NK-92 (cell line): ENCODE data around the gene UQCR10.

Experiments used
- DNase-seq: peaks from one replicate; lab custom pipeline; 2025; ENCODE audit not compliant: unreplicated experiment; lab: John Stamatoyannopoulos, UW

The UQCR10 gene

DNA sequence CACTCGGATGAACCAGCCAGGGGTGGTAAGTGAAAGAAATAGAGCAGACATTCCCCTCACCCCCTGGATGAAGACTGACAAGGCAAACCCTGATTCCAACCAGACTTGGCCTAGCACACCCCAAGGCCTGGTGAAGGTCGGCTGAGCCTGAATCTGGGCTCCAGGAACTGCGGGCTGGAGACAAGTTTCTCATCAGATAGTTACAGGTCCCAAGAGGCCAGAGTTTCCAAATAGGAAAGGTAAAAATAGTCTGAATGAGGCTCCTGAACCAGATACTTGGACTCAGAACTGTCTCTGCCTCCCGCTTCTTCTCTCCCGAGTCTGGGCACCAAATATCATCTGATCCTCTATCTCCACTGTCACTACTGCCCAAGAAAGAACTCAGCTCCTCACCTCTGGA lies 8.2 kb upstream of the UQCR10 start:
- DNase-seq, result no peak

DNA sequence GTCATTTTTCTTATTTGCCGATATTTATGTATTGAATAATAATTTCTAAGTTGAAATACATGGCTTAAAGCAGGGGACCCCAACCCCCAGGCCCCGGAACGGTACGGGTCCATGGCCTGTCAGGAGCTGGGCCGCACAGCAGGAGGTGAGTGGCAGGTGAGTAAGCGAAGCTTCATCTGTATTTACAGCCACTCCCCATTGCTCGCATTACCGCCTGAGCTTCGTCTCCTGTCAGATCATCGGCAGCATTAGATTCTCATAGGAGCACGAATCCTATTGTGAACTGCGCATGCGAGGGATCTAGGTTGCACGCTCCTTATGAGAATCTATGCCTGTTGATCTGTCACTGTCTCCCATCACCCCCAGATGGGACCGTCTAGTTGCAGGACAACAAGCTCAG lies 4.9 kb upstream of the UQCR10 start:
- DNase-seq, result no peak

DNA sequence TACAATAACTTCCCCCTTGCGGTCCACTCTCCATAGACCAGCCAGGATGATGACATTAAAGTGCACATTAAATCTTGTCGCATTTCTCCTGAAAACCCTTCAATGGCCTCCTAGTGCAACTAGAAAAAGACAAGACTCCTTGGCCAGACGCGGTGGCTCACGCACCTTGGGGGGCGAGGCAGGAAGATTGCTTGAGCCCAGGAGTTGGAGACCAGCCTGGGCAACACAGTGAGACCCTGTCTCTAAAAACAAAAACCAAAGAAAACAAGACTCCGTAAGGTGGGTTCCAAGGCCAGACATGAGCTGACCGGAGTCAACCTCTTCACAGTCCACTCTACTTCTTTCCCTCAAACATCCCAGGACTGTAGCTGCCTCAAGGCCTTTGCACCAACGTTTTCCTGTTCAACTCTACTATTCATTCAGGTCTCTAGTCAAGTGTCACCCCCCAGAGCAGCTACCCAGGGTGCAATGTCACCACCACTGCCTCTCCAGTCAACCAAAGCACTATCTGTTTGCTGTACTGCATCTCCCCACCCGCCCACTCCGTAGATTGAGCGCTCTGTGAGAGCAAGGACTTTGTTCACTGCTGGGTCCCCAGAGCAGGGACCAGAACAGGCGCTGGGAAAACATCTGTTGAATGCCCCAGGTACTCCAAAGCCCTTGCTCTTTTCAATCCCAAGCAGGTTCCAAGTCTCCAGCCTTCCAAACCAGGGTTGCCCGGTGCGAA lies 1.1 kb upstream of the UQCR10 start:
- no peak for DNase-seq

DNA sequence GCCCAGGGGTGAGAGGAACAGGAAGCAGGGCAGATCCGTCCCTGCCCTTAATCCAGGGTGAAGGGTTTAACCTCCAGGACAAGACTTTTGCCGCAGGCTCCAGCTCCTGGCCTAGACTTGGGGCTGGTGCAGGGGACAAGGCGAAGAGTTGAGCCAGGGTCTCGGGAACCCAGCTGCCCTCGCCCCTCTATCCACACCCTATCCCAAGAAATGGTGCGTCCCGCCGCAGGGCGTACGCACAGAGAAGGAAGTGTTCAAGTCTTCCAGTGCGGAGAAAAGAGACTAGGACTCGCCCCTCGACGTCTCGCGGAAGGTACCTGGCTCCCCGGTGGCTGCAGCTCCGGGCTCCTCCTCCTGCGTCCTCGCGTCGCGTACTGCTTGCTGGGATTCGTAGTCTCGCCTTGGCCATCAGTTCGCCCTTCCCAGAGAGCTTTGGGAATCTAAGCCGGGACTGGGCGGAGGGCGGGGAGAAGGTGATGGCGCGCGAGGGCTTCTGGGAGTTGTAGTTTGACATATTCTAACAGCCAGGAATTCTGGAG lies 468 bp upstream of the UQCR10 start, which contains the start of gene ZMAT5:
Gene ZMAT5, minus strand, starts transcription at position 376 of the 539 bp plus-strand sequence. CDS start 18,463 bp downstream, outside the sequence.
- DNase-seq, result peak; percentile 35

DNA sequence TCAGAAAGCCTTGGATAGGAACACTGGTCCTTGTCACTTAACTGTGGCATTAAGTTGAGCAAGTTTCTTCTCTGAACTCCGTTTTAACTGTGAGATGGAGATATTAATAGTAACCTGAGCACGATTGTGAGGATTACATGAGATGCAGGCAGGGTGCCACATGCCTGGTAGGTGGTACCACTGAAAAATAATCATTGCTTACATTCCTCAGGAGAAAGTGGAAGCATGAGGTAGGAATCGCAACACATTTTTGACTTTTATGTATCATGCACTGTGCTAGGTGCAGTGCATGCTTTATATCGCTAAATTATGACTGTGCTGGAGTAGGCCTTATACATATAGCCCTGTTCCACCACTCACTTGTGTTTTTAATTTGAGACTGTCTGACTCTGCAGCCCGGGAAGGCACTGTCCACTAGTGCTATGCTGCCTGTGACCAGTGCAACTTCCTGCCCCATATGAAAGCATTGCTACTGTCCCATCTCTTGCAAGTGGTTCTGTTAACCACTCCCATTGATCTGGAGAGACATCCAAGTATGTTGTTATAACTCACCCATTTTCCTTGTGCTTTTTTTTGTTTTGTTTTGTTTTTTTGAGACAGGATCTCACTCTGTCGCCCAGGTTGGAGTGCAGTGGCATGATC lies 1.0 kb downstream of the UQCR10 start:
- DNase-seq, result no peak

DNA sequence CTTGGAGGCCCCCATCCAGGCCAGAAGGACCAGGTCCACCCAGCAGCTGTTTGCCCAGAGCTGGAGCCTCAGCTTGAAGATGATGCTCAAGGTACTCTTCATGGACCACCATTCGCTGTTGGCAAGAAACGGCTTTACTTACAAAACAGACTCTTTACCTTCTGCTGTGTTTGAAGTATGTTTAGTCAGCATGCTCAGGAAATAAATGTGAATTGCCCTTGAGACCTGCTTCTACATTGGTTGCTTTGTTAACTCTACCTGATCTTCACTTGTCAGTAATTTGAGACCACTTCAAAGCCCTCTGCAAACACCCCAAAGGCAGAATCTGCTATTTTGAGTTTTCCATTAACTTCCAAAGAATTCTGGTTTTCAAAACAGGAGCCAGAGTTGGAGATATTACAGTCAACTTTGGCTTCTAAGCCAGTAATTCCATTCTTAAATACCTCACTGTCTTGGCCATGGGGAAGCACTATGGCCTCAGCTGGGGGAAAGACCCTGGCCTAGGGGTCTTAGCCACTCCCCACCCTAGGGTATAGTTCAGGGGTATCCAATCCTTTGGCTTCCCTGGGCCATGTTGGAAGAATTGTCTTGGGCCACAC lies 2.7 kb downstream of the UQCR10 start:
- DNase-seq, result no peak

DNA sequence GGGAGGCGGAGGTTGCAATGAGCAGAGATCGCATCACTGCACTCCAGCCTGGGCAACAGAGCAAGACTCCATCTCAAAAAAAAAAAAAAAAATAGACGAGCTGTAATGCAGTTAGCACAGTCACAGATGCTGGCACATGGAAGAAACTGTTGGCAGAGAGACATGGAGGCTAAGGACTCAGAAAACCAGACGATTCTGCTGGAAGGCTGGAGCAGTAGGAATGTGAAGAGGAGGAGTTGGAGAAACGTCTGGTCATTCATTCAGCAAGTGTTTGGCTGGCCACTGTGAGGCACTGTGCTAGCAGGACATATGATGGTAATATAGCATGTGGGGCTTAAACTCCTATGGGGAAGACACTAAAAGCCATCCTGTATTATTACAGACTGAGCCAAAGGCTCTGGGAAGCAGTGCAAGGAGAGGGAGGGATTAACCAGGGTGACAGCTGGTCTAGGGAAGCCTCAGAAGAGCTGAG lies 5.0 kb downstream of the UQCR10 start:
- DNase-seq, result no peak

DNA sequence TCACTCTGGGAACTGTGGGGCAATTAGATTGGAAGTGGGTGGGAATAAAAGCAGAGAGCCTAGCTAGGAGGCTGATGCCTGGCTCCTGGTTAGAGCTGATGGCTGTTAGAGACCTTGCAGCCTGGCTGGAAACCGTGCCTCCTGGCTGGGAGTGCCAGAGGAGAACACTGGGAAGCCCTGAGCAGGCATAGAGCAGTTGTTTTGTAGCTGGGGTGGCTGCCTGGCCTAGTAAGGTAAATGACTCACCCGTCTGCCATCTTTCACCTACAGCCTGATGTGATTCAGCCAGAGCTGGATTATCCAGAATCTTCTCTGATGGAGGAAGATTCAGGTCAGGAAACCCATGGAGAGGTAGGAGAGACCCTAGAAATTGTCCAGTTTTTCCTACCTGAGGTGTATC lies 6.1 kb downstream of the UQCR10 start:
- DNase-seq, result no peak

DNA sequence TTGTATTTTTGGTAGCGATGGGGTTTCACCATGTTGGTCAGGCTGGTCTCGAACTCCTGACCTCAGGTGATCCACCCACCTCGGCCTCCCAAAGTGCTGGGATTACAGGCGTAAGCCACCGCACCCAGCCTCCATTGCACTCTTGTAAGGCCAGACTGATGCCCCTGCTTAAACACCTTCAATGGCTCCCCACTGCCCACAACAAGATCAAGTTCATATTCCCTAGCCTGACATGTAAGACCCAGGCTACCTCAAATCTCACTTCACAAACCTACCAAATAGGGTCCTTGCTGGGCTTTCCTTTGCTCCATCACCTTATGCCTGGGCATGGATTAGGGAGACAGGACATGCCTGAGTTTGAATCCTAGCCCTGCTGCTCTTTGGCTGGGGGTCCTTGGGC lies 13.1 kb downstream of the UQCR10 start:
- DNase-seq, result no peak

DNA sequence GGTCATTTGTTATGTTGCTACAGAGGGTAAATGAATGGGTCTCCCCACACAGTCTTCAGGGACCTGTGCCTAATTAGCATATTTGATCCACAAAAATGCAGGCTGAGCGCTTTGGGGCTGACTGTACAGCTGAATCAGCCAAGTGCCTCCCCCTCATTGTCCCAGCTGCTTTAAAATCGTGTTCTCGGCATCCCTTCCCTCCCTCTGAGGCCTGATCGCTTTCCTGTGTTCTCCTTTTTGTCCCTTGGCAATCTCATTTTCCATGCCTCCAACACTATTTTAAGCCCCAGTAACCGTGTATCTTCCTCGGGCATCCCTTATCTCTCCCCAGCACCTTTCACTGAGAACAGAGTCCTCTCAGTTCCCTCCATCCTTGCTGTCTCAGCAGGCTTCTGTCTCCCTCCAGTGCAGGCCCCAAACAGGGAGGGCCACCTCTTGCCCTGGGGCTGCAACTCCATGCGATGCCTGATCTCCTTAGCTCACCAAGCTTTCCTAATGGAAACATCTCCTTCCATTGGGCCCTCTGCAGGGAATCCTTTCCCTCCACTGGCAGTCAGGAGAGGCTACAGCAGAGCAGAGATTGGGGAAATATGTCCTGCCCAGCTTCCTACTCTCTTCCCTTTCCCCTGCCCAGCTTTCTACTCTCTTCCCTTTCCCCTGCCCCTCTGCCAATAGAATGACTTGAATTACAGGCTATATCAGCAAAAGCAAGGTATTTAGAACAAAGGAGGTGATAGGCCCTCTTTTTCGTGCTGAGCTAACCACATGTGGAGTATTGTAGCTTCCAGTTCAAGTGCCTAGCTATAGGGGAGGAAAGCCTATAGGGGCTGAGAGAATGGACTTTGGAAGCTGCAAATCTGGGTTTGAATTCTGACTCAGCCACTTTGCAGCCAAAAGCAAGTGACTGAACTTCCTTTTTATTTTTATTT lies 13.8 kb downstream of the UQCR10 start:
- DNase-seq, result no peak

DNA sequence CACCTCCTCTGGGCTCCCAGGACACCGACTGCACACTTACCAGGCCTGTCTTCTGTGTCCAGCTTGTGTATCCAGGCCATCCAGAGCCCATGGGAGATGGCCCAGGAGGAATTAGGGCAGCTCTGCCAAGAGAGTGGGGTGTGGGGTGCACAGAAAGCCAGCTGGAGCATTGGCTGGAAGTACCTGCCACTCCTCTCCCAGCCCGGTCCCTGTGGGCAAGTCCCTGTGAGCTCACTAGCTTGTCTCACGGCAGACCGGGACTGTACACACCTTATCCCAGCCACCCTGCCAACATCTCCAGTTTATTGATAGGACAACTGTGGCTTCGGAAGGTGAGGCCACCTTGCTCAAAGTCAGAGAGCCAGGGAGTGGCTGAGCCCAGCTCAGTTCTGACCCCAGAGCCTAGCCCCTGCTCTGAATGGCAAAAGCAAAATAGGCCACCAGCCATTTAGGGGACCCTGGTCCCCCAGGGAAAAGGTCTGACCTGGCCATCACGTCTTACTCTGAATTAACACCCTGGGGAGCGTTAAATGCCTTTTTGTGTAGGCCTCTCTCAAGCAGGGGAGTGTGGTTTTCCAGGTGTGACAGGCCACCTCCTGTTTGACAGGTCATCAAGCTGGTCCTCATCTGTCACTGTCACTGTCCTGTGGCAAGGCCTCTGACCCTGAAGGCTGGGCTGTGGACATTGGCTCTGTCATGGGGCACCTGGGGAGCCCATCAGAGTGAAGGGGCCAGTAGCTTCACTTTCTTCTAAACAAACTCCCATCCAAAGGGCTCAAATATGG lies 15.1 kb downstream of the UQCR10 start:
- DNase-seq, result no peak

DNA sequence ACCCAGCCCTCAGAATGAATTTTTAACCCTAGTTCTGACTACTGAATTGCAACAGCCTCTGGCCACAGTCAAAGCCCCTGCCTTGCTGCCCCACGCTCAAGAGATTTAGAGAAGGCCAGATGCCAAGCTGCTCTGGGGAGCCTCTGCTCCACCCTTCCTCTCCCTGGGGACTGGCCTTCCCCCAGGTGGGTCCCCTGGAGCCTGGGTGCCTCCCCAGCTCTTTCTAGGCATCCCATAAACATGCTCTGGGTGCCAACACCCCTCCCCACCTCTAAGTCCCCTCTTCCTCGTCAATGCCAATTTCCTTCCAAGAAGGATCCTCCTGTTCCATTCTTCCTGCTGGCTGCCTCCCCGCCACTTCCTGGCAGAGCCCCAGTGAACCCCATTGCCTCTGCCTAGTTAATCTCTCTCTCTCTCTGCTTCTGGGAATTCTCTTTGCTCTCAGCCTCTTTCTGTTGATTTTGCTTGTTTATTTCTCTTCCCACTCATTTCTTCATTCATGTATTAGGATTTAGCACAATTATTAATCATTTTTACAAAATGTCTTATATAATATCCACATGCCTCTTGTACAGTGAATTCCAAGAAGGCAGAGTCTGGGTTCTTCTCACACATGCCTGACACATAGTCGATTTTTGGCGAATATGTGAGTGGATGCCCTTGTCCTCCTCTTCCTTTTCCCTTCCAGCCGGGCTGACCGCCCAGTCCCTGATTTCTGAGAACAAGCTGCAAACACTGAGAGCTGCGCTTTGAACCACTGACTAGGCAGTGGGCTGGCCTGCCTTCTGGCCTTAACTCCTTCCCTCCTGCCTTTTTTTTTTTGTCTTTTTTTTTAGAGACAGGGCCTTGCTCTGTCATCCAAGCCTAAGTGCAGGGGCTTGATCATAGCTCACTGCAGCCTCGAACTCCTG lies 17.5 kb downstream of the UQCR10 start:
- no peak for DNase-seq

DNA sequence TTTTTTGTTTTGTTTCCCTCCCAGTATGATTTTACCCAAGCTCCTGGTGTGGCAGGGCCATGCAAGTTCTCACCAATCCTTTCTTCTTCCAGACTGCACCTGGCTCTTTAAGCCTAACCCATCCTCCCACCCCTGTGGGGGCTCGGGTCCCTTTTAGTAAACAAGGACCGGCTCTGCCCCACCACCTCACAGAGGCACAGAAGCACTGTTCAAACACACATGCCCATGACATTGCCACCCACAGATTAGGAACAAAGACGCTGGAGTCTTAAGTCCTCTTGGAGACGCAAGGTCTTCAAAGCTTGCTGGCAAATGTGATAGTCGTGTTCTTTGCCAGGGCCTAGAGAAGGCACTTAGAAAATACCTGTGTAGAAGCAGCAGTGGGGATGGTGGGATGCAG lies 18.9 kb downstream of the UQCR10 start:
- DNase-seq, result no peak

DNA sequence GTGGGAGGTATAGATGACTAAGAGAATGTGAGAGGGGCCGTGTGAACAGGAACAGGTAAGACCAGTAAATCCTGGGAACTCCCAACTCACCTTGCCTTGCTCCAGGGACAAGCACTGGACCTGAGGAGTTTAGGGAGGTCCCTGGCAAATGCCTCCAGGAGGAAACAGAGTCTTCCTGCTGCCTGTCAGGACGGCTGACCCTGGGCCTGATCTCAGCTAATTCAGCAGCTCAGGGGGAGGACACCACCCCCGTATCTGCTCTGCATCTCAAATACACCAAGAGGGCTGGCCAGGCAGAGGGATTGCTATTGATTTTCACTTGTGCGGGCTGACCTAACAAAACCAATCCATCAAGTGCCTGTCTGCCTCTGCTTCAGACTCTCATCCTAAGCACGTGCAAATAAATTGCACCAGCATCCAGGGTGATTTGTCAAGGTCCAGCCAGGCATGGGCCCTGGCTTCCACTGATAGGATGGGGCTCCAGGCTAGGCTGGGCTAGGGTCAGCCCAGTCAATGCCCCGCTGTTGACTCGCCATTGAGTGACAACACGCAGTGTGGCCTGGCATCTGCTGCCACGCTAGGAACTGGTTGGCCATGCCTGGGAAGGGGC lies 20.3 kb downstream of the UQCR10 start:
- no peak for DNase-seq

DNA sequence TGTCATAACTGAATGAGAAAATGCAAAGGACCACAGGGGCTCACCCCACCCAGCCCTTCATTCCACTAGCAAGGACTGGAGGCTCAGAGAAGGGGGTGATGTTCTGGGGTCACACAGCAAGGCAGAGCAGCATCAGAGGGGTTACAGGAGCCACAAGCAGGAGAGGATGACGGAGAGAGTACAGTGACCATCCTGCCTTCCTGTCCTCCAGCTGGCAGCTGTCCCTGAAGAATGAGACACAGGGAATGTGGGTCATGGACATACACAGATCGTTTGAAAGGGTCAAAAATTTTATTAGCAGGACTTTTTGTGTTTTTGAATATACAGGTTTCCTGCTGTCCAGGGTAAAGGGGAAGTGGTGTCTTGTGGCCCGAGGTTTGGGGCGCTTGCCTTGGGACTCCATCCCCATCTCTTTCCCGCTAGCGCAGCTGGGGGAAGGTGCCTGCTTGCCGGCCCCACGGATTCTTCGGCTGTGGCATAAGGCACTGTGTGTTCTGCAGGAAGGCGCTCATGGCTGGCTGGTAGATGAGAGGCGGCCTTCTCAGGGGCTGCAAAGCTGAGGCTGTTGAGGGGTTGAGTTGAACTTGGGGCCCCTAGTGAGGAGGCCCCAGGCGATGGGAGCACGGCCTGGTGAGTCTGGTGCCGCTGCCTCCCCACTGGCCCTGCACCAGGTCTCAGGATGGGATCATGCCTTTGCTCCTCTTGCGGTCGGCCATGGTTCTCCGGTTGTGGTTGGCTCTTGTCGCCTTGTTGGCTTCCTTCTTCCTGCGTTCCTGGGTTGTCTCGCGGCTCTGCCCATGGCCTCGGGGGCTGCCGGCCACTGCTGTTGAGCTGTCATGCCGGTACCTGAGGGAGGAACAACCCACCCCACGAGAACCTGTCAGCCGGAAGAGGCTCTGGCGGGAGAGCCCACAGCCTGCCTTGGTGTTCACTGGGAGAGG lies 21.4 kb downstream of the UQCR10 start:
- DNase-seq, result no peak

DNA sequence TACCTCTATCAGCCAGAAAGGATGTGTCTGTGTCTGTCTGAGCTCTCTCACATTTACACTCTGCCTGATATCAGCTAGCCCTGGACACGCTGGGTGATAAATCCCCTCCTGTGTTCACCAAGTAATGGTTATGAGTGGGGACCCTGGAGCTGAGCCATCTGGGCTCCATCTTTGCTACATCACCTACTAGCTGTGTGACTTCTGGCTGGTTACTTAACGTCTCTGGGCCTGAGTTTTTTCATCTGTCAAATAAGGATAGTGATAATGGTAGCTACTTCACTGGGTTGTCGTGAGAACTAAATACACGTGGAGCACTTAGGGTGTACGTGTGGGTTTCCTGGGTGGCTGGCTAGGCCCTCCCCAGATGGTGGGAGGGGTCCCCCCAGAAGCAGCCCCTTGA lies 22.9 kb downstream of the UQCR10 start:
- no peak for DNase-seq

DNA sequence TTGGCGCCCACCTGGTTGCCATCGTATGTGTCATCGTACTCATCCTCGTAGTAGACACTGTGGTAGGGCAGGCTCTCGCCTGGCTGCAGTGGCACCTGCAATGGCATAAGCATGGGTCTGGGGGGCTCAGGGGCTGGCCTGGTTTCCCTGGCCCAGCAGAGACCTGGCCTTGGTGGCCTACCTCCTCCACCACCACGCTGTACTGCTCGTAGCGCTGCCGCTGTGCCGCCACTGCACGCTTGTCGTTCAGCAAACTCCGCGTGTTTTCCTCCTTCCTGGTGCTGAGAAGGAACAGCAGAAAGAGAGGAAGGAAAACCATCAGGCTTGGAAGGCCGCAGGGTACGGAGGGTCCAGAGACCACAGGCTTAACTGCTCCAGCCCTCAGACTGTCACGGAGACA lies 26.2 kb downstream of the UQCR10 start:
- DNase-seq, result no peak

DNA sequence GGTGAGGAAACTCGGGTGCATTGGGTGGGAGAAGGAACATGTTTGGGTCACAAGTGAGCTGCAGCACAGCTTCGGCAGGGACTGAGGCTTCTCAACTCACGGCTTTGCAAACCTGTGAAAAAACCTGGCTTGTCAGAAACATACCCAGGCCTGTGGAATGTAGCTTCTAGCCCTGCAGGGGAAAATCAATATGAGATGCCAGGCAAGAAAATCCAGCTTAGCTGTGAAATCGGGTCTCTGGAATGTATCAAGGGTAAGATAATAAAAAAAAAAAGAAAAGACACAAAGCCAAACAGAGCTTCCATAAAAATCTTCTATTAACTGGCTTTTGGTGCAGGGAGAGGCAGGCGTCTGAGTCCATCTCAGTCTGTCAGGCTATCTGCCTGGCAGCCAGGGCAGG lies 28.5 kb downstream of the UQCR10 start:
- no peak for DNase-seq
